MM.1S (cell line): ENCODE results near the gene CUBN.

Experiments used
- DNase-seq: peaks from one replicate; pipeline ENCODE4 v3.0.0-alpha.2; 2015
- H2AFZ ChIP-seq: fragments of 300-600 bp; sonication (generic); 2 replicates; pipeline ENCODE4 v1.6.0; 2016; ENCODE audit warnings: antibody characterized with exemption, low read length
- H3F3A ChIP-seq: fragments of 300-600 bp; sonication (generic); 2 replicates; pipeline ENCODE4 v1.6.1; 2016; ENCODE audit warnings: mild to moderate bottlenecking, antibody characterized with exemption, low read length, moderate library complexity, mixed read lengths; ENCODE audit not compliant: insufficient read depth
- H3K27ac ChIP-seq: fragments of 300-600 bp; sonication (generic); 2 replicates; pipeline ENCODE4 v1.5.1; 2016; ENCODE audit warnings: mild to moderate bottlenecking, low read length
- H3K27me3 ChIP-seq: fragments of 300-600 bp; sonication (generic); replicated peaks from 2 replicates; pipeline ENCODE4 v1.6.0; 2016; ENCODE audit warnings: low read length; ENCODE audit not compliant: insufficient read depth
- H3K36me3 ChIP-seq: fragments of 300-600 bp; sonication (generic); replicated peaks from 2 replicates; pipeline ENCODE4 v1.6.1; 2016; ENCODE audit warnings: mild to moderate bottlenecking, low read length, mixed read lengths; ENCODE audit not compliant: insufficient read depth
- H3K4me1 ChIP-seq: fragments of 300-600 bp; sonication (generic); 2 replicates; pipeline ENCODE4 v1.6.1; 2016; ENCODE audit warnings: low read length, mixed read lengths
- H3K4me2 ChIP-seq: fragments of 300-600 bp; sonication (generic); 2 replicates; pipeline ENCODE4 v1.6.0; 2016; ENCODE audit warnings: low read depth, low read length
- H3K4me3 ChIP-seq: fragments of 300-600 bp; sonication (generic); 2 replicates; pipeline ENCODE4 v1.5.1; 2016; ENCODE audit warnings: low read length, mixed read lengths
- H3K79me2 ChIP-seq: fragments of 300-600 bp; sonication (generic); 2 replicates; pipeline ENCODE4 v1.6.1; 2016; ENCODE audit warnings: mixed run types, low read length, mixed read lengths
- H3K9ac ChIP-seq: fragments of 300-600 bp; sonication (generic); 2 replicates; pipeline ENCODE4 v1.6.1; 2016; ENCODE audit warnings: low read length, mixed read lengths
- H3K9me2 ChIP-seq: fragments of 300-600 bp; sonication (generic); replicated peaks from 2 replicates; pipeline ENCODE4 v1.6.1; 2016; ENCODE audit warnings: mild to moderate bottlenecking, low read length, mixed read lengths; ENCODE audit not compliant: insufficient read depth
- H3K9me3 ChIP-seq: fragments of 300-600 bp; sonication (generic); replicated peaks from 2 replicates; pipeline ENCODE4 v1.6.1; 2016; ENCODE audit warnings: mild to moderate bottlenecking, low read length, mixed read lengths; ENCODE audit not compliant: insufficient read depth
- H4K20me1 ChIP-seq: fragments of 300-600 bp; sonication (generic); 2 replicates; pipeline ENCODE4 v1.6.1; 2016; ENCODE audit warnings: mild to moderate bottlenecking, low read length, moderate library complexity, mixed read lengths; ENCODE audit not compliant: insufficient read depth
- EZH2 ChIP-seq: fragments of 300-600 bp; sonication (generic); optimal IDR thresholded peaks from 2 replicates; pipeline ENCODE3; 2017; ENCODE audit warnings: low read depth, mild to moderate bottlenecking, antibody characterized with exemption, low read length, mixed read lengths
- EZH2phosphoT487 ChIP-seq: fragments of 300-600 bp; sonication (generic); IDR thresholded peaks from 2 replicates; pipeline ENCODE4 v1.6.1; 2018; ENCODE audit warnings: antibody characterized with exemption, low read length
- TF ChIP-seq, protein P1 (sequence below): fragments of 300-600 bp; sonication (generic); IDR thresholded peaks from 2 replicates; pipeline ENCODE4 v1.5.1; 2016; ENCODE audit warnings: antibody characterized with exemption, low read length, mixed read lengths

CUBN gene

DNA sequence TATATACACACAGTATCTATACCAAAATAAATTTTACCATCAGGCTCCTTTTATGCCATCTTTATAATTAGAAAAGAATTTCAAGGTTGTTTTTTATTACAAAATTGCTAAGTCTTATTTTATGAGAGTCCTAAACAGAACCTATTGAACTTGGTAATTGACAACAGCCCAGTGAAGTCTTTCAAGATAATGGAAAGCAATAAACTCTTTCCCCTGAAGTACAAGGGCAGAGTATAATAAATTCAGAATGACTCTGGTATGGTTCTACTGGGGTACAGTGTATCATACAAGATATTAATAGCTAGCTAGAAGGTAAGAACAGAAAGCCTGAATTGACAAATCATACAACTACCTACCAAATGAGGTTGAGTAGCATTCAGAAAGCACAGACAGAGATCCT, 26.2 kb upstream of the CUBN start:
- no peak overlapping the region for H3K9ac ChIP-seq

DNA sequence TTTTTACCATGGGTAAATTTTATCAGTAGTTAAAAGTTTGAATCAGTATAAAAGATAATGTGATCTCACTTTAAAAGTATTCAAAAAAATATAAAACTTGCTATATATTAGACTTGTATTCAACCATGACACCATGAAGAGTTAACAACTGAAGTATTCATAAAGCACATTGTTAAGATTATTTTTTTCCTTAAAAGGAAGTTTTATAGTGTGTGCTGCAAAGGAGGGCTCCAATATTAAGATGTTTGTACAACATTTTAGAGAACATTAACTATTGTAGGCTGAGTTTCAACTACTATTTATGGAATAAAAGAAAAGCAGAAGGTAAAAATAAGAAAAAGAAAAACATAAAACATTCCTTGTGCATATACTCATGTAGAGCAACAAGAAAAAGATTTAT, 24.5 kb upstream of the CUBN start:
- Histone ChIP-seq H3K27me3 (no peaks in the 10 kb centered on the region), H3F3A (no peaks in the 10 kb centered on the region), H4K20me1 (no peaks in the 10 kb centered on the region), H3K4me1 (no peaks in the 10 kb centered on the region), H3K4me3 (no peak overlapping the region), H3K9ac (no peak overlapping the region), H3K79me2 (no peaks in the 10 kb centered on the region), H3K4me2 (no peak overlapping the region), H3K27ac (no peak overlapping the region), H3K36me3 (no peaks in the 10 kb centered on the region), H2AFZ (no peak overlapping the region), H3K9me2 (no peaks in the 10 kb centered on the region), H3K9me3 (no peaks in the 10 kb centered on the region)
- no peak for DNase-seq
- TF ChIP-seq, protein P1, sequence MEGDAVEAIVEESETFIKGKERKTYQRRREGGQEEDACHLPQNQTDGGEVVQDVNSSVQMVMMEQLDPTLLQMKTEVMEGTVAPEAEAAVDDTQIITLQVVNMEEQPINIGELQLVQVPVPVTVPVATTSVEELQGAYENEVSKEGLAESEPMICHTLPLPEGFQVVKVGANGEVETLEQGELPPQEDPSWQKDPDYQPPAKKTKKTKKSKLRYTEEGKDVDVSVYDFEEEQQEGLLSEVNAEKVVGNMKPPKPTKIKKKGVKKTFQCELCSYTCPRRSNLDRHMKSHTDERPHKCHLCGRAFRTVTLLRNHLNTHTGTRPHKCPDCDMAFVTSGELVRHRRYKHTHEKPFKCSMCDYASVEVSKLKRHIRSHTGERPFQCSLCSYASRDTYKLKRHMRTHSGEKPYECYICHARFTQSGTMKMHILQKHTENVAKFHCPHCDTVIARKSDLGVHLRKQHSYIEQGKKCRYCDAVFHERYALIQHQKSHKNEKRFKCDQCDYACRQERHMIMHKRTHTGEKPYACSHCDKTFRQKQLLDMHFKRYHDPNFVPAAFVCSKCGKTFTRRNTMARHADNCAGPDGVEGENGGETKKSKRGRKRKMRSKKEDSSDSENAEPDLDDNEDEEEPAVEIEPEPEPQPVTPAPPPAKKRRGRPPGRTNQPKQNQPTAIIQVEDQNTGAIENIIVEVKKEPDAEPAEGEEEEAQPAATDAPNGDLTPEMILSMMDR = no peak
- TF ChIP-seq EZH2phosphoT487 (no peak), EZH2 (no peak)

More for the DNA sequence above, 26.2 kb upstream of the CUBN start:
- H3K27ac ChIP-seq = no peak overlapping the region
- H3K4me1 ChIP-seq = no peaks in the 10 kb centered on the region
- TF ChIP-seq EZH2 = no peak
- TF ChIP-seq, protein P1 = no peak
- TF ChIP-seq EZH2phosphoT487 = no peak
- H4K20me1 ChIP-seq = no peaks in the 10 kb centered on the region
- H2AFZ ChIP-seq = no peak overlapping the region
- H3K9me3 ChIP-seq = no peaks in the 10 kb centered on the region
- H3K4me2 ChIP-seq = no peak overlapping the region
- no peaks in the 10 kb centered on the region for H3K36me3 ChIP-seq
- DNase-seq = no peak
- no peaks in the 10 kb centered on the region for H3K79me2 ChIP-seq
- no peaks in the 10 kb centered on the region for H3K27me3 ChIP-seq
- H3F3A ChIP-seq = no peaks in the 10 kb centered on the region
- H3K4me3 ChIP-seq = no peak overlapping the region
- no peaks in the 10 kb centered on the region for H3K9me2 ChIP-seq

DNA sequence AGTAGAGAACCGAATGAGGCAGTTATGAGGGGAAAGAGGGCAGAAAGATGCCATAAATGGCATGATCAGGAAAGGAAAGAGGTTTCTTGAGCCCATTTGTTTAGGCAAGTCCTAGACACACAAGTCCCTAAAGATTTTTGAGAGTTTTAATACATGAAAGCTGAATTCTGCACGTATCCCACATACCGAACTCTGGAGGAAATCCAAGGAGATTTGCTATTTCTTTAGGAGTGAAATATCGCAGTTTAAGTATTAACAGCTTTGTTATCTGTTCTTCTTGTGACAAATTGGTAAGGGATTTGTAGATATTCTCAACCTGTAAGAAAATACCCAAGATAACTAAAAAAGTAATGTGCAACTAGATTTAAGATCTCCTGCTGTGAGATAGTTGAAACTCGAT, 23.7 kb upstream of the CUBN start:
- TF ChIP-seq EZH2 = no peak
- TF ChIP-seq, protein P1 = no peak
- TF ChIP-seq EZH2phosphoT487 = no peak
- no peaks in the 10 kb centered on the region for H3K79me2 ChIP-seq
- H3K27ac ChIP-seq = no peak overlapping the region
- no peak for DNase-seq
- H3K27me3 ChIP-seq = no peaks in the 10 kb centered on the region
- H3K4me3 ChIP-seq = no peak overlapping the region
- H4K20me1 ChIP-seq = no peaks in the 10 kb centered on the region
- H3K4me2 ChIP-seq = no peak overlapping the region
- no peaks in the 10 kb centered on the region for H3K4me1 ChIP-seq
- H3K9me2 ChIP-seq = no peaks in the 10 kb centered on the region
- no peaks in the 10 kb centered on the region for H3F3A ChIP-seq
- H3K36me3 ChIP-seq = no peaks in the 10 kb centered on the region
- no peak overlapping the region for H2AFZ ChIP-seq
- no peak overlapping the region for H3K9ac ChIP-seq
- H3K9me3 ChIP-seq = no peaks in the 10 kb centered on the region

DNA sequence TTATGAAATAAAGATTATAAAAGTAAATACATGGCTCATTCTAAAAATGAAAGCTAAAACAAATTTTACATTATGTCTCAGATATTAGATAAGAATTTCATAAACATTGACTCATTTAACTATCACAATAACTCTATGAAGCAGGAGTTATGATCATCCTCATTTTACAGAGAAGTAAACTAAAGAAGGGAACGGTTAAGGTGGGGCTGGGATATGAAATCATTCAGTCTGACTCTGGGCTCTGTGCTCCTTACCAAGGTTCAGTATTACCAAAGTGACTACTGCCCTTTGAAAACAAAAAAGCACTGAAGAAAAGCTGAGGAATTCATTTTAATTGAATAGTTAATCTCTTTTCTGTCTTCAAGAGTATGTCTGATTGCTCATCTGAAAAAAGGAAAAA, 22.1 kb upstream of the CUBN start:
- TF ChIP-seq EZH2phosphoT487 (no peak), EZH2 (no peak)
- TF ChIP-seq, protein P1 = no peak
- Histone ChIP-seq H3K27ac (no peak overlapping the region), H3K36me3 (no peaks in the 10 kb centered on the region)

More for the DNA sequence above, 22.1 kb upstream of the CUBN start:
- H3K27me3 ChIP-seq = no peaks in the 10 kb centered on the region
- no peak overlapping the region for H3K9ac ChIP-seq
- H3K79me2 ChIP-seq = no peaks in the 10 kb centered on the region
- no peak overlapping the region for H3K4me3 ChIP-seq
- no peaks in the 10 kb centered on the region for H3K4me1 ChIP-seq
- no peaks in the 10 kb centered on the region for H3F3A ChIP-seq
- no peak overlapping the region for H2AFZ ChIP-seq
- H3K4me2 ChIP-seq = no peak overlapping the region
- H3K9me3 ChIP-seq = no peaks in the 10 kb centered on the region
- no peak for DNase-seq
- no peaks in the 10 kb centered on the region for H3K9me2 ChIP-seq
- H4K20me1 ChIP-seq = no peaks in the 10 kb centered on the region
